Measurements from ENCODE around the gene GUCA2A.

GUCA2A gene

GRCh38 chr1:42177541-42177981 is 13.0 kb upstream of the GUCA2A start:
- in situ Hi-C loops (cut with HindIII; ENCODE audit: low sequenced_read_pairs), result no loop called here

DNA sequence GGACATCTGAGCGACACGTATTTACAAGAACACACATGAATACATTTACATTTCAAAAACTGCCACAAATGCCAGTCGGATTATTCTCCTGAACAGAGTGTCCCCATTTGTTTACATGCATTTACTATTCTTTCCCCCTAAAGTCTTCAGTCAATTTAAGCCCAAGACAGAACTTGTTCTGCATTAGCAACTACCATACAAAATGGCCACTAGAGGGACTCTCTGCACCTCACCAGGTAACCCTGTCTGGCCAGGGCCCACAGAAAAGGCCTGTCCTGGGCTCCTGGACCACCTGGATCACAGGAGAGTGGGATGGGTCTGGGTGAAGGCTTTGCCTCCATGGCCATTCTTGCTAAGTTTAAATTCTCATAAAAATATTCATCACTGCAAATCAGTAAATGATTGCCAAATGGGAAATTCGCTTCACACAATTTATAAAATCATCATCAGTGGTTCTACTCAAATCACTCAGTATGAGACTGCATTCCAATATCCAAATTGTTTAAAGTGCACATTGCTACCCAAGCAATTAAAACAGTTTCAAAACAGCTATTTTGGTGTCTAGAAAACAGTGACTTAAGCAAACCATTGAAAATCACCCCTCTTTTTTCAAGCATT is 12.5 kb upstream of the GUCA2A start:
- in situ Hi-C loops (cut with HindIII; ENCODE audit: low sequenced_read_pairs), result no loop called here

DNA sequence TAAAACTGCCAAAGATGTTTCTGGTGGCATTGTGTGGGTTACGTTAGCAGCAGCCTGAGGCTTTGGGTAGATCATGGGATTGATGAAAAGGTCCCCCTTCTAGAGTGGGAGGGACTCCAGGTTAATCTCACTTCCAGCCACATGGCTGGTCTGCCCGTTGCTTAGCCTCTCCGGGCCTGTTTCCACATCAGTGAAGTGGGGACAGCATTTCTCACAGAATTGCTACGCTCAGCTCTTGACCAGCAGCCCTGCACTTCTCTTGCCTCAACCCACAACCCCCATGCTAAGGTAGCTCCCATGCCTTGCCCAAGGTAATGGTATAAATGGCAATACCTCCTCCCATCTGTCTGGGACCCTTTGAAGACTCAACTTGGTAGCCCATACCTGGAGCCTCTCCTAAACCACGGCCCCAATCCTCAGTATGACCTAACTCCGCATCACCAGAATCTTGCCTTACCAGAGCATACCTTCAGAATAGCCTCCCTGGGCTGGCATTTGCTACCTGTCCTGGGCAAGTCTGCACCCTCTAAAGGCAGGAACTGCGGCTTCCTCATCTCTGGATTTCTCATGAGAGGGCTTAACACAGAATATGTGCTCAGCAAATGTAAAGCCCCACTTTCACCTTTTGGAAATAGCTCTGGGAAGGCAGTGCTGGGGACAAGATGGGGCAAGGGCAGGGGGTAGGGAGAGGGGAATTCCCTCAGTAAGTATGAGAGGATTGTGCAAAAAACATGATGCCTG is 10.9 kb upstream of the GUCA2A start:
- in situ Hi-C loops (cut with HindIII; ENCODE audit: low sequenced_read_pairs), result no loop called here

DNA sequence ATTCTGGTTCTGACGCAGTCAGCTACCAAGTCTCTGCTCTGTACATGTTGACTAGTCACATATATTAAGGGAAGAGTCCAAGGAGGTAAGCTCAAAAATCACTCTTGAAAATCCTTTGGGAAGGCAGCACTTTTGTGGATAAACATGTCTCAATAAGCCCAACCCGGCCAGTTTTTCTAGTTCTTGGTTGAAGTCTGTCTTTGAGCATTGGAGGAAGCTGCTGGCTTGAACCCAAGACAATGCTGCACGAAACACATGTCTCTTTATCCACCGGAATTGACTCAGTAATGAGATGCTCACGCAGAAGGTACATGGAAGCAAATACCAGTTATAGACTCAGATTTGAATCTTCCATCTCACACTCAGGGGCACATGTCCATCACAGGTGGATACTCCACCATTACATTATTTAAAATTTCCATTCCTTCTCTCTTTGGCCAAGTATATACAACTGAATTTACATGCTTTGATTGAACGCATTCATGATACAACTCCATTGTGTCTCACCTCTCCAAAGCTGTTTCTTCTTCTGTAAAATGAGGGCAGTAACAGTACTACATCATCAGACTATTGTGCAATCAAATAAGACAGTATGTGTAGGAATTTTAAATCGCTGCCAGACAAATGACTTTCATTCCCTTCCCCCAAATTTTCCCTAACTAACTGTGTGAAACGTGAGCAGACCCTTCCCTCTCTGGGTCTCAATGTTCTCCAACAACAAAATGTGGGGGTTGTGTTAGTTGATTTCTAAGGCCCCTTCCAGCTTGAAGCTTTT is 9.6 kb upstream of the GUCA2A start:
- in situ Hi-C loops (cut with HindIII; ENCODE audit: low sequenced_read_pairs), result no loop called here

DNA sequence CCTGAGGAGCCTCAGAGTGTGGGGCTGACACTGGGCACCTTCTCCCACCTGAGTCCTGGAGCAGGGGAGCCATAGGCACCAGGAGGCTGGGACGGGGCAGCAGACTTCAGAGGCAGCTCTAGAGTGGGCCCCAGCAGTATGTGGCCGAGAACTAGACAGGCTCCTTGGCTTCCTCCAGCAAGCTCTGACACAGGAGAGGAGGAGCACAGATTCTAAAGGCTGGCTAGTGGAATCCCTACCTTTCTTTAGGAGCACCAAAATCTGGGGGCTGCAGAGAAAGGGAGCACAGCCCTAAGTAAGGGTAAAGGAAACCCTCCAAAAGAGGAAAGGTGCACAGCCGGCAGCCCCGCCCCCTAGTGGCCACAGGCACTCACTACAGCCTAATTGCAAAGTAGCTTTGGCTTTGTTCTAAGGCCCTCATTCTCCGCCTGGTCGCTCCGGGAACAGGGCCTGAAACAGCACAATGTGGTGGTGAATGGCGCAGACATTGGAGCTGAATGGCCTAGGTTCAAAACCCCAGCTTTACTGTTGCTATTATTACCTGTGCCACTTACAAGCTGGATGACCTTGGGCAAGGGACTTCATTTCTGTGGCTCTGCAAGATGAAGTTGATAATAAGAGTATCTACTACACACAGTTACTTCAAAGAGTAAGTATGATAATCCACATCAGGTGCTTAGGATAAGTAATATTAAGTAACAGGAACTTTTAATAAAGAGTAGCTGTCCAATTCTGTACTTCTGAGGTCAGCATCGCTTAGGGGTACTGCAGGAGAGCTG is 8.8 kb upstream of the GUCA2A start:
- in situ Hi-C loops (cut with HindIII; ENCODE audit: low sequenced_read_pairs), result no loop called here

DNA sequence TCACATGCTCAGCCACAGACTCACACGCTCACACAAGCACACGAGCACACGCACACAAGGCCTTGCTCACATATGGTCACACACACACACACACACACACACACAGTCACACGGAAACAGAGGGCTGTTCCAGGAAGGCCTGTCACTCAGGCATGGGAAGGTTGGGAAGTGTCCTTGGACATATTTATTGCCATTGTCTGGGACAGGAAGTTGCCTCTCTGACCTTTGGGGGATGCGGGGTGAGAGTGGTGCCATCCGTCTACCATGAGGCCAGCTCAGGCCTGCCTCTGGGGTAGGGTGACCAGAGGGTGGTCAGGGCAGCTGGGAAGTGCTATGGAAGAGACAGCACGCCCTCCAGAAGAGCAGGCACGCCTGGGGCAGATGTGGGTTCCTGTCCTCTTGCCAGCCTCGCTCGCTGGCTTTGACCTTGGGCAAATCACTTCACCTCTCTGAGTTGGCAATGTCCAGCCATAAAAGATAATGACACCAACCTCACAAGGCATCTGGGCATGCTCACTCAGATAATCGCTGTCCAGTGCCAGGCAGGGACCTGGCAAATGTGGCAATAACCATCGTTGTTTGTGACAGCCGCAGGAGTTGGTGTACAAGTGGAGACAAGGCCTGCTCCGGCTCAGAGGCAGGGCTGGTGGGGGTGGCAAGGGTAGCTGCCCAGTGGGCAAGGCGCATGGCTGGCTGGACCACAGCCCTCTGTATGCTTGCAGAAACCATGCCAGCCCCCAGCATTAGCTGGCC is 8.0 kb upstream of the GUCA2A start:
- in situ Hi-C loops (cut with HindIII; ENCODE audit: low sequenced_read_pairs), result no loop called here

- in situ Hi-C loops (cut with HindIII; ENCODE audit: low sequenced_read_pairs), result no loop called here
Observed at GRCh38 chr1:42171679-42172266, 7.2 kb upstream of the GUCA2A start.

DNA sequence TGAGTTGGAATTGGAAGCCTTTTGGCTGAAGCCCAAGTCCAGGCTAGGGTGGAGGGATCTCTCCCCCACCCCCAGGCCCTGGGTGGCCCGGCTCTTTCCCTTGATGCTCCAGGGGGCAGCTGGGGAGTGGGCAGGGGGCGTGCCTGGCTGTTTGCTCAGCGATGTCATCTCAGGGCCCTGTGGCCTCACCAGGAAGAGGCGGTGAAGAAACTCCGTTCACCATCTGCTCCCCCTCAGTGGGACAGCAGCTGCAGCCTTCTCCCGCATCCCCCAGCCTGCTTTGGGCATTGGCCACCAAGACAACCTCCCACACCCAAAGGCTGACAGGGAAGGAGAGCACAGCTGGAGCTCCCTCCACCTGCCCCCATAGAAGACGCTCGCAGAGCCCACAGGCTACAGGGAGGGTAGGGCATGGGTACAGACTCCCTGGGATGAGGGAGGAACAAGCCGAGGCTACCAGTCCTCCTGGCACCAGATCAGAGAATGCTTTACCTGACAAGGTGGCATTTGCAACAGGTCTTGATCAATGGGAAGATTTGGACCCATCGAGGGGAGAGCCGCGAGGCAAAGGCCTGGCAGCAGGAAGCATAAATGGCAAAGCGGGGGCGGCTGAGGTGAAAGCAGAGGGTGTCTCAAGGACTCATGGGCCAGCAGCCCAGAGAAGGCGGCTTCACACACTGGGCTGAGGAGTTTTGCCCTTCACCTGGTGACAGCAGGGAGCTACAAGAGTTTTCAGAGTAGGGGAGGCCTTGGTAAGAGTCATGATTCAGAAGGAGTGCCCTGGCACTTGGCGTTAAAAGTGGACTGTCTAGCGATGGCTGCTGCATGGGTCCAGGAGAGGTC is 6.5 kb upstream of the GUCA2A start:
- in situ Hi-C loops (cut with HindIII; ENCODE audit: low sequenced_read_pairs), result no loop called here

- in situ Hi-C loops (cut with HindIII; ENCODE audit: low sequenced_read_pairs), result no loop called here
Observed at GRCh38 chr1:42168763-42169162, 4.2 kb upstream of the GUCA2A start.

DNA sequence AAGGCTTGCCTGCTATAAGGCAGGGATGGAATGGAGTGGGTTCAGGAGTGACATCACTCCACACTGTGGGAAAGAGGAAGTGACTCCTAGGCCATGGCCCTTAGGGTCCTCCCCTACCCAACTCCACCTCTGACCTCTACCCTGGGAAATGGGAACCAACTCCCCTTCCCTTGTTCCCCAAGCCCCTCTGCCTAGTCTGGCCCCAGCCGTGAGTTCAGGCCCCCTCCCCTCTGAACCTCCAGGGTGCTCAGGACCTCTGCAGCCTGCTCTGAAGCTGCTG is 3.8 kb upstream of the GUCA2A start:
- in situ Hi-C loops (cut with HindIII; ENCODE audit: low sequenced_read_pairs), result no loop called here

- in situ Hi-C loops (cut with HindIII; ENCODE audit: low sequenced_read_pairs), result no loop called here
Observed at GRCh38 chr1:42167611-42168390, 3.3 kb upstream of the GUCA2A start.

DNA sequence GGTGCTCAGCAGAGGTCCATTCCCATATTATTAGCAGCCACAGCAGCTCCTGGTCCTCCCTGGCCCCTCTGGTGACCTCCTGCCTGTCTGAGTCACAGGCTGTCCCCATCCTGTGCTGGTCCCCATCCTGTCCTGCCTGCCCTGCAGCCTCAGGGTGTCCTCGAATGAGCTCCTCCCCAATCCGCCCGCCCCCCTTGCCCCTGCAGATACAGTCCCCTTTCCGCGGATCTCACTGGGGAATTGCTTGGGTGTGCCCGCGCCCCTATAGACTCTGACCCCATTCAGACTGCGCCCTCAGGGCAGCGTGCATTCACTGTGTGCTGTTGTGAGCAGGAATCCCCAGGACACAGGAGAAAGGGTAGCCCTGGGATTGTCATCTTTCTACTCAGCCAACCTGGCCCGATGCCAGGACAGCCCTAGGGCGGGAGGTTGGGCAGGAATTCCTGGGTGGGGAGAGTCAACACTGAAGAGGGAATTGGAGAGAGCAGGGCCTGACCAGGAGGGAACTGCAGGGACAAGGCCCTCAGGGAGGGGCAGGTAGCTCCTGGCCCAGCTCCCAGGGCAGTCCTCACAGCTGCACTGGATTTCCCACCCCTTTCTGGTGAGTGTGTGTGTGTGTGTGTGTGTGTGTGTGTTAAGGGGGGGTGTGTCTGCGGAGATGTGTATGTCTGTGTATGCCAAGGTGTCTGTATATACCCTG is 1.1 kb upstream of the GUCA2A start:
- in situ Hi-C loops (cut with HindIII; ENCODE audit: low sequenced_read_pairs), result no loop called here

GRCh38 chr1:42163536-42164503 is 725 bp downstream of the GUCA2A start:
- in situ Hi-C loops (cut with HindIII; ENCODE audit: low sequenced_read_pairs), result no loop called here

DNA sequence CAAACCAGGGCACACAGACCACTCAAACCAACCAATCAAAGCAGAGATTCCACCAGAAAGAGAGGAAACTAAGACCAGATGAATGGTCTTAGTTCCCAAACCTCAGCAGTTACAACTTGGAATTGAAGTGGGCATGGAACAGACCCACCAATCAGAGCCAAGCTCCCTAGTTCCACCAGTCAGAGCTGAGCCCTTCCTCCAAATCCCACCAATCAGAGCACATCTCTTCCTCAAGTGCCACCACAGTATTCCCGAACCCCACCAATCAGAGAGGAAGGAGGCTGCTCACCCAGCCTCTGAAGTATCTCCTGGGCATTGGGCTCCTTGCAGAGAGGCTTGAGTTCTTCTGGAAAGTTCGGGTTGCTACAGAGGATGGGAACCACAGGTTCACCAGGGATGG is 1.4 kb downstream of the GUCA2A start:
- in situ Hi-C loops (cut with HindIII; ENCODE audit: low sequenced_read_pairs), result no loop called here

DNA sequence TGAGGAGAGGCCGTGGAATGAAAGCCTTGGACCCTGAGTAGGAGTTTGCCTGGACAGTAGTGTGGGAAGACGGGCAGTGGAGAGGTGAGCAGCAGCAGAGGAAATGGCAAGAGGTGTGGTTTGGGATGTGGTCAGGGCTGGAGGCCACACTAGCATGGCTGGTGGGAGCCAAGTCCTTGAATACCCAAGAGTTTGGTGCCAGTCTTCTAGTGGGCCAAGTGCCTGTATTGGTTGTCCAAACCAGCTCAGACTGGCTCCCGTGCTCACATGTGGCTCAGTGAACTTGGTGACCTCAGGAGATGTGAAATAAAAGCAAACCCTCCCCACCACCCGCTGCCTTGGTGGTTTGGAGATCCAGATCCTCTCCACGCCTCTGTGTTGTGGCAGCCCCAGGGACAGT is 2.4 kb downstream of the GUCA2A start:
- in situ Hi-C loops (cut with HindIII; ENCODE audit: low sequenced_read_pairs), result no loop called here

GRCh38 chr1:42158189-42158588 is 6.4 kb downstream of the GUCA2A start:
- in situ Hi-C loops (cut with HindIII; ENCODE audit: low sequenced_read_pairs), result no loop called here

GRCh38 chr1:42157667-42158066 is 6.9 kb downstream of the GUCA2A start:
- in situ Hi-C loops (cut with HindIII; ENCODE audit: low sequenced_read_pairs), result no loop called here

All from endothelial cell of hepatic sinusoid (primary cell).